HepG2 (cell line): ENCODE results near the gene SLC22A23. TPM values are rescaled to one million over a fixed set of nuclear protein-coding genes. Genes with fewer than 3 reads are reported as not detected.

Experiments
- DPF2 ChIP-seq: sonication (generic); formaldehyde crosslinking; IDR thresholded peaks from 2 replicates; pipeline ENCODE4 v1.4.0; 2020; ENCODE audit warnings: mild to moderate bottlenecking, low read depth, missing genetic modification reagents, borderline replicate concordance
- FOSL1 ChIP-seq: sonication (generic); formaldehyde crosslinking; IDR thresholded peaks from 2 replicates; pipeline ENCODE4 v1.9.0; 2021; ENCODE audit warnings: missing genetic modification reagents, borderline replicate concordance
- GFI1 ChIP-seq: sonication (generic); formaldehyde crosslinking; IDR thresholded peaks from 2 replicates; pipeline ENCODE4 v1.5.0; 2020; ENCODE audit warnings: missing genetic modification reagents, mild to moderate bottlenecking, borderline replicate concordance
- HNRNPH1 ChIP-seq: fragments of 200-400 bp; formaldehyde crosslinking; optimal IDR thresholded peaks from 2 replicates; pipeline ENCODE3; 2017; ENCODE audit warnings: mild to moderate bottlenecking, low read depth, low read length
- KLF6 ChIP-seq: IDR thresholded peaks from 2 replicates; pipeline ENCODE4 v1.8.0; 2016; ENCODE audit warnings: missing biosample characterization, missing genetic modification reagents
- MATR3 ChIP-seq: sonication (generic); formaldehyde crosslinking; IDR thresholded peaks from 2 replicates; pipeline ENCODE4 v1.4.0; 2020; ENCODE audit warnings: missing genetic modification reagents
- NFE2L1 ChIP-seq: sonication (generic); formaldehyde crosslinking; IDR thresholded peaks from 2 replicates; pipeline ENCODE4 v1.4.0; 2020; ENCODE audit warnings: missing genetic modification reagents, mild to moderate bottlenecking, borderline replicate concordance
- POLR2G ChIP-seq: fragments of 200-400 bp; formaldehyde crosslinking; IDR thresholded peaks from 2 replicates; pipeline ENCODE4 v1.6.1; 2018; ENCODE audit warnings: mild to moderate bottlenecking, low read depth, low read length, moderate library complexity
- RBM22 ChIP-seq: fragments of 200-400 bp; formaldehyde crosslinking; optimal IDR thresholded peaks from 2 replicates; pipeline ENCODE3; 2017; ENCODE audit warnings: mild to moderate bottlenecking, low read length, moderate library complexity
- SNAI1 ChIP-seq: sonication (generic); formaldehyde crosslinking; IDR thresholded peaks from 2 replicates; pipeline ENCODE4 v1.5.0; 2020; ENCODE audit warnings: mild to moderate bottlenecking, missing genetic modification reagents, borderline replicate concordance
- TMF1 ChIP-seq: sonication (generic); formaldehyde crosslinking; IDR thresholded peaks from 2 replicates; pipeline ENCODE4 v1.8.1; 2022; ENCODE audit warnings: low read depth, missing genetic modification reagents
- ZNF230 ChIP-seq: sonication (generic); formaldehyde crosslinking; IDR thresholded peaks from 2 replicates; pipeline ENCODE4 v1.4.0; 2020; ENCODE audit warnings: mild to moderate bottlenecking, missing genetic modification reagents
- ZNF24 ChIP-seq: fragments of 450-650 bp; IDR thresholded peaks from 2 replicates; pipeline ENCODE4 v1.6.1; 2017; ENCODE audit warnings: antibody characterized with exemption, mild to moderate bottlenecking
- ZNF337 ChIP-seq: sonication (generic); formaldehyde crosslinking; IDR thresholded peaks from 2 replicates; pipeline ENCODE4 v1.5.1; 2020; ENCODE audit warnings: missing genetic modification reagents, low read depth, mild to moderate bottlenecking, borderline replicate concordance
- ZNF761 ChIP-seq: sonication (generic); formaldehyde crosslinking; conservative IDR thresholded peaks from 2 replicates; pipeline ENCODE4 v1.4.0; 2020; ENCODE audit warnings: mild to moderate bottlenecking, missing genetic modification reagents
- polyA plus RNA-seq, 8 experiments: library from polyadenylated mRNA; depleted of rRNA in 3 of 8; stranded (reverse) in 7 of 8; unstranded in 1 of 8; fragments of >200 nt; fragmentation: Illumina TruSeq in 4 of 8; extraction: Trizol in 4 of 8; gene quantifications; 2 replicates each; pipeline versions ENCODE4 v1.2.1 to v1.2.3, GENCODE V29; 2011 to 2016; ENCODE audit warnings: low read depth in 4 of 8, missing spikeins in 1 of 8, mixed read lengths in 1 of 8; ENCODE audit not compliant: insufficient read depth in 1 of 8
- total RNA-seq, 5 experiments: library from RNA; depleted of rRNA; stranded (reverse); fragments of >200 nt; fragmentation: Illumina TruSeq; extraction: Trizol; gene quantifications; 2 replicates each; pipeline ENCODE4 v1.2.3, GENCODE V29; 2016; ENCODE audit warnings: low read depth in 1 of 5
- TF ChIP-seq, protein P1 (sequence below): IDR thresholded peaks from 2 replicates; pipeline ENCODE4 v1.6.1; 2016; ENCODE audit warnings: mild to moderate bottlenecking, missing biosample characterization, missing genetic modification reagents

The SLC22A23 gene
- total and polyA plus RNA-seq, 2 of the 13 experiments (the other 11 are each of a cell fraction or from before 2014, with no cell fraction given): 11.8 to 17.5 TPM

DNA sequence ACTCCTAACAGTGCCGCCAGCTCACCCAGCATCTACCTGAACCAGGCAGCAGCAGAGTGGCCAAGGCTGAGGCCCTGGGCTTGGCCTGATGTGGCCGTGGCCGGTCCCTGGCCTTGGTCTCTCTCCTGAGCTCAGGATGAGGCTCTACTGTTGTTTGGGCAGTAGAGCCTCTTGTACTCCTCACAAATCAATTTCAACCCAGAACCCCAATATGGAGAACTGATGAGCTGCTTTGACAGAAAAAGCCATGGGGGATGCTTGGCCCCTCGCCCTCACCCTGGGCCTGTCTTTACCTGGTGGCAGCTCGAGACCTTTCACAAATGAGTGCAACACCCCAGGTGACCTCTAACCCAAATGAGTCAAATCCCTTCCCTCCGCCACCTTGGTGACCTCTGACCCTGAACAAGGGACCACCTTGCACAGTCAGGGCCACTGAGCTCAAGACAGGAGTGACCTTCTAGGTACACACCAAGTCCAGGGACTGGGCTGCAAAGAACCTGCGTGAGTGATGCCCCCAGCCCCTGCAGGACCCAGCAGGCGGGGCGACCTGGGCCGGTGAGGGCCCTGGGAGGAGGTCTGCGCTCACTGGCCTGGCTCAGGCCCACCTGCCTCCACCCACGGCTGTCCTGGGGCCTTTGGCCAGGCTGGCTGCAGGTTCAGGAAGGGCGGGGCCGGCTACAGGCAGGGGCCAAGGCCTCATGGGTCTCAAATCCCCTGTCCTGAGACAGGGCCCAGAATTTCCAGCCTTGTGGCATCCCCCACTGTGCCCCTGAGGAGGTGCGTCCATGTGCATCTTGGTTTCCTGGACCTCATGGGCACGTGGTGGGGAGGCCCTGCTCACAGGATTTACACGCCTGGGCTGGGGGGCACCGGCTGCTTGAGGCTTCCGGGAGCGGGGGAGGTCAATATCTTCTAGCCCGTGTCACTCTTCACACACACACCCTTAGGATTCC lies 167.9 kb downstream of the SLC22A23 start (continued):
- TF ChIP-seq ZNF24 (no peak), SNAI1 (CRISPR knock-in tag) (no peak), ZNF761 (CRISPR knock-in tag) (no peak), ZNF337 (no peak), RBM22 (peak; percentile 57), NFE2L1 (no peak), MATR3 (CRISPR knock-in tag) (no peak), GFI1 (CRISPR knock-in tag) (no peak), POLR2G (peak; percentile 31; the same call in 1 of the 2 replicates), DPF2 (CRISPR knock-in tag) (no peak), TMF1 (CRISPR knock-in tag) (no peak), HNRNPH1 (no peak), KLF6 (CRISPR knock-in tag) (no peak), FOSL1 (CRISPR knock-in tag) (no peak), ZNF230 (CRISPR knock-in tag) (no peak)
- TF ChIP-seq, protein P1, sequence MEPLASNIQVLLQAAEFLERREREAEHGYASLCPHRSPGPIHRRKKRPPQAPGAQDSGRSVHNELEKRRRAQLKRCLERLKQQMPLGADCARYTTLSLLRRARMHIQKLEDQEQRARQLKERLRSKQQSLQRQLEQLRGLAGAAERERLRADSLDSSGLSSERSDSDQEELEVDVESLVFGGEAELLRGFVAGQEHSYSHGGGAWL (CRISPR knock-in tag): no peak
- TF ChIP-seq, all 625 proteins: peak for 5
